ENCODE measurements around the gene MTAP. TPM values are rescaled to one million over a fixed set of nuclear protein-coding genes. Genes with fewer than 3 reads are reported as not detected.
A peak's percentile ranks its signal among the peaks of the same experiment; 100 is the strongest.

Gene MTAP
- 42.6 and 59.4 TPM in 2 replicates for total RNA-seq

DNA sequence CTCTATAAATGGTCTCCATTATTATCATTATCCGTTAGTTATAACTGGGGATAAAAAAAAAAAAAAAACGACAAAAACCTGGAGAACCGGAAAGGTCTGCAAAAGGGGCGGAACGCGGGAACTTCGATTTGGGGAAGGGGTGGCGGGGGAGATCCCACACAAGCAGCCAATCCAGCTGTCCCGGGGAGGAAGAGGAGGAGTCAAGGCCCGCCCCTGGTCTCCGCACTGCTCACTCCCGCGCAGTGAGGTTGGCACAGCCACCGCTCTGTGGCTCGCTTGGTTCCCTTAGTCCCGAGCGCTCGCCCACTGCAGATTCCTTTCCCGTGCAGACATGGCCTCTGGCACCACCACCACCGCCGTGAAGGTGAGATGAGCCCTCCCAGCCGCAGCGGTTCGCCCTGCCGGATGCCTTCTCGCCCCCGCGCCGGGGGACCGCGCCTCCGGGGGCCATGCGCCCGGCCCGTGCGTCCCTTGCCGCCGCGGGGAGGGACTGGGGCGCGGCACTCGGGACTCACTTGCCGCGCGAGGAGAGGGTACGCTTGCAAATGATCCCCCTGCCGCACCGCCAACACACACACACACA, at the start of gene MTAP:
Gene MTAP (plus strand): TSS at position 219 of the 583 bp plus-strand sequence. CDS start 113 bp downstream, at position 332.
- DNase-seq (ENCODE audit: low read depth) = peak; percentile 89

DNA sequence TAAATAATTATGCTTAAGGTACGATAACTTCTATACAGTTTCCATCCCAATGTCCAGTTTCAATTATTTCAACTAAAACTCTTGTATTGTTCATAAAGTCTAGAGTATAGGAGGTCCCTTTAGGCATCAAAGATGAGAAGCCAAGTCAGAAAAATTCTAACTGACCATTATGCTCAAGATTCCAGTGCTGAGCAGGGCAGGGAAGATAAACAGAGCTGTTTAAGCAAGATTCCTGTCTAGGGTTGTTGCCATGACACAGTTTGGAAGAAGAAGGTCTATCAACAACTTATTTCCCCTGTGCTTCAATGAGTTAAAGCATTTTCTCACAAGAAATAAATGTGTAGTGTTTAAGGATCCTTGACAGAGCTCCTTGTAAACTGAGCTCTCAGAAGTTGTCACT, 48.9 kb upstream of the MTAP start:
- no peak for DNase-seq (ENCODE audit: low read depth)

DNA sequence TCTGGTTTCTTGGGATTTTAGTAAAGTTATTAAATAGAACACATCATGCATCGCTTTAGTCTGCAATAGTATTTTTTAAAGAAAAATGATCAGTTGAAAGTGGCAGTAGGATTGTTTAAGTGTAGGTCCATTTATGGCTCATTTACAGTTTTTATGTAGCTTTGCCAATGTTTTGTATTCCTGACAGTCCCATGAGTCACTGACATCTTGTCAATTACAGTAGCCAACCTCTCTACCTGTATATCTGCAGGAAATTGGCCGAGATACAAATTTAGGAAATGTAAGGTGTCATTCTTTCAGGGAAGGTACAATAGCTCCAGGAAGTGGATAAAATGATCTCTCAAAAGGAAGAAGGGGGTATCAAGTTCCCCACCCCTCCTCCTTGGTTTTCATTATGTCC, 47.7 kb upstream of the MTAP start:
- no peak for DNase-seq (ENCODE audit: low read depth)

DNA sequence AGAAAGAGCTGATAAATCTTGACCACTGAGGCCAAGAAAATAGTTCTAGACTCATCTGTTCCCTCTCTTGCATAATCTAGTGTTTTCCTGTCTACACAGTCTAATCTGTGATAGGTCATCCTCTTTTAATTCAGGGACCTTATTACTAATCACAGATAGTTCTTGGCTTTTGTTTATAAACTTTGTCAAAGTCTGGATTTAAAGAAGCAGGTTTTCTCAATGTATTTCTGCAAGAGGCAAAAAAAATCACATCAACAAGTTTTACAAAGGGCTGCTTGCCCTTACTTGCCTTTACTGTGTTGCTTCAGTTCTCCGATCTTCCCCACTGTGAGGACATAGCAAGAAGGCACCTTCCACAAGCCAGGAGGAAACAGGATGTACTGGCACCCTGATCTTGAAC, 43.9 kb upstream of the MTAP start:
- DNase-seq (ENCODE audit: low read depth) = no peak

- no peak for DNase-seq (ENCODE audit: low read depth)
Measured at GRCh38 chr9:21761309-21761901, 41.0 kb upstream of the MTAP start.

GRCh38 chr9:21762064-21762463, 40.4 kb upstream of the MTAP start:
- no peak for DNase-seq (ENCODE audit: low read depth)

DNA sequence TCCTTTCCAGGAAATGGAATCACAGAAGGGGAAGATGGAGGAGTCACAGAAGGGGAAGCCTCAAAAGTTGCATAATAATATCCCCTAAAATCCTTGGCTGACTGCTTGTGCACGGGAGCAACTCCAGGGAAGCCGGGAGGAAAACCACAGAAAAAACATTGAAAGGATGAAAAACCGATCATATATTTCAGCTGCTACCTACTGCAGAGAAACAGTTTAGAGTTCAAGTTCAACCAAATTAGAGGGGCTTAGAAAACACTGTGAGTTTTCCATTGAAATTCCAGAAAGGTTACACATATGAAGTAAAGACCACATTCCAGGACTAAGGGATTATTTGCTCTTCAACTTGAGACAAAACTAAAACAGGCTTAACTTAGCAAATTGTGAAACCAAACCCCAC, 37.6 kb upstream of the MTAP start:
- no peak for DNase-seq (ENCODE audit: low read depth)

GRCh38 chr9:21766096-21766495, 36.3 kb upstream of the MTAP start:
- DNase-seq (ENCODE audit: low read depth) = no peak

DNA sequence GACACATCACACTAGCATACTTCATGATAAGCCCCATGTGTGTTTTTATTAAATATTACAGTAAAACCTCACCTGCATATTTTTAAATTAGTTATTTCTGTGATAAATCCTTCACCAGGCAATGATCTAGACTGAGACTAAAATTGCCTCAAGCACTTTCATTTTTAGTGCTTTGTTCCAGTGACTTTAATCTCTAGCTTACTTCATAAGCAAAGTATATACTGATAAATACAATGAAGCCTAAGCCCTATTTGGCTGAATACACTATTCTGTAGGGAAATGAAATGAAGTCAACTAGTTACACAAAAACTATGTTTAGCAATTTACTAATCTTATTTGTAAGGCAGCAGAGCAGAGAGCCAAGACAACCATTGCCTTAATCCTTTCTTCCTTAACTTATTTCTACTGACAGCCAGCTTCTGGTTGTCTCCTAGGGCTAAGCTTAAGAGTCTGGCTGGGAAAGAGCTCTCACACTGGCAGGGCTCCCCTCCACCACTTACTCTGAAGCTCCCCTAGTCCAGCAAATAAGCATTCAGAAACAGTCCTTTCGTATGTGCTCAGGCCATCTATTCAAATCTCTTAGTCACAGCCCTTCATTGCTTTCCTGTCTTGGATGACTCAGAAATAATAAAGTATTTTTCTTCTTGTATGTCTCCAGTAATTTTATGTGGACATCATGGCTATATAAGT, 31.4 kb upstream of the MTAP start:
- peak; percentile 78 for DNase-seq (ENCODE audit: low read depth)

DNA sequence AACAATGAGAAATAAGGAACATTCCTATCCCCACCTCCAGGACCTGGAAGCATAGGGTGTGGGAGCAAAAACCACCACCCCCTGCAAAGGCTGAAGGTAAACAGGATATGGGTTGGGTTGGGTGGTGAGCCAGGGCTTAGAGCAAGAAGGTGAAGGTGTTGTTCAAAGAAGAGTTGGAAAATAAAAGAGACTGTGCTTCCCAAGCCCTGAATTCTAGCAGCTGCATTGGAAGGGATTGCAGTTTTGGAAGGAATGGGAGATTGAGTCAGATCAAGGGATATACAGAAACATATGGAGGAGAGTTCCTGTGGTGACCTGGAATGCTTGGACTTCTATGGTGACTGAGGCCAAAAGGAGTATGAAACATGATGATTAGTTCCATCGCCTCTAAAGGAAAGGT, 24.7 kb upstream of the MTAP start:
- DNase-seq (ENCODE audit: low read depth) = peak; percentile 68

DNA sequence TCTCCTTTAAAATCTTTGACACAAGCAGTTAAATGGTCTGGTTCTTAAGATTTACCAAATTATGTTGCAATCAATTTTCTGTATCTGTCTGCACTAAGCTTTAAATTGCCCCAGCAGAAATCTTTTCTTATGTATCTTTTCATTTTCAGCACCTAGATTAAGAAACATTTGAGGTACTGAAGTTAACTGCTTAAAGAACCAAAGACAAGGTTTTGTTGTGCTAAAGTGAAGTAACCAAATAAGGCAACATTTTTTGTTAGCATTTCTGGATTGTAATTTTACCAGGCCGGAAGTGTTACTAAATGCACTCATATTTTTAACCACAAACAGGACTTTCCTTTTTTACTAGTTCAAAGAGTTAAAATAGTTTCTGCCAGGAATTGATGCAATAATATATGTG, 24.1 kb upstream of the MTAP start:
- DNase-seq (ENCODE audit: low read depth) = no peak

- no peak for DNase-seq (ENCODE audit: low read depth)
Measured at GRCh38 chr9:21779397-21779796, 23.0 kb upstream of the MTAP start.

GRCh38 chr9:21781656-21782055, 20.8 kb upstream of the MTAP start:
- no peak for DNase-seq (ENCODE audit: low read depth)

DNA sequence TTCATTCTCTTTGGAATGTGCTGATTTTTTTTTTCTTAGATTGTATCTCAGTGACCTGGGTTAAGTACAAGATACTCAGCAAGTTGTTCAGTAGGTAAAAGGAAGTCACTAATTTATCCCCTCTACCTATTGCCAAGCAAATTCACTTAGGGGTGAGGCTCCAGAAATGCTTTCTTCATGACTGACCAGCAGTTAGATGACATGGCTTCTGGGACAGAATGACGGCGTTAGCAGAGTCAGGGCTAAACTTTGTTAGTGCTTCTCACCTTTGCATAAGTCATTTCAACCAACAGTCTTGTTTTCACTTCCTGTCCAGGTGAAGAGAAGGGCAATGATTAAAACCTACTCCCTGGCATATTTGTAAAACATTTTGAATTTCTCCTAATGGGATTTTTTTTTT, 20.2 kb upstream of the MTAP start:
- peak; percentile 80 for DNase-seq (ENCODE audit: low read depth)

DNA sequence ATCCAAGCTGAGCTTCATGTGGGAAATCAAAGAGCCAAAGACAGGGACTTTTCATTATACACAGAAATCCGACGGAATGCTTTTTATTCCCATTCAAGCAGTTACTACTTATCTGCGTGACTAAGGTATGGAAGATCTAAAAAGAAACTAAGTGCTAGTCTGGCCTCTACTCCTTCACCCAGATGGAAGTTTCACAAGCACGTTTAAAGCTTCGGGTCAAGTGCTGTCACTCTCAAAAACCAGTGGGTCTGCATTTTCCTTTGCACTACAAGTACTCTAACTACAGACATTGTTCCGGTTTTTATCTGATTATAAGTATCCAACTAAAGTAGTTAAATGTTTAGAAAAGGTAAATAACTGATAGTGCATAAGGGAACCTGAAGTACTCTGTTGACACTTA, 13.7 kb upstream of the MTAP start:
- no peak for DNase-seq (ENCODE audit: low read depth)

DNA sequence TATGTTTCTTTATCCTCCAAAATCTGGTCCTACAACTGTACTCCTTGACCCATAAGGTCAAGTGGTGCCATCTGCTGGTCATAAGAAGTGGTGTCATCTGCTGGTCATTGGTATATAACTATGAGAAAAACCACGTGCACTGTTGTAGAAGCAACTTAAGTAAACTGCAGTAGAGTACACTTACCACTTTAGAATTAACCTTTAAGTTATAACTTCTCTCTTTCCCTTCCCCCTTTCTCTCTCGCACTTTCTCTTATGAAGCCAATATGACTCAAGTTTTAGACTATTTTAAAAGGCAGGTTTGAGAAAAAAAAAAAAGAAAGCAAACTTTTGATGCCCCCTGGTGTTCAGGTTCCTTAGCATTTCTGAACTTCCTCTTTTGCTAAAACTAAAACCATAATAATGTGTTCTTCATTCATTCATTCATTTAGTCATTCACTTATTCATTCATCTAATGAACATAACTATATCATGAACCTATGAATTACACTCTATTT, 12.8 kb upstream of the MTAP start:
- peak; percentile 91 for DNase-seq (ENCODE audit: low read depth)

DNA sequence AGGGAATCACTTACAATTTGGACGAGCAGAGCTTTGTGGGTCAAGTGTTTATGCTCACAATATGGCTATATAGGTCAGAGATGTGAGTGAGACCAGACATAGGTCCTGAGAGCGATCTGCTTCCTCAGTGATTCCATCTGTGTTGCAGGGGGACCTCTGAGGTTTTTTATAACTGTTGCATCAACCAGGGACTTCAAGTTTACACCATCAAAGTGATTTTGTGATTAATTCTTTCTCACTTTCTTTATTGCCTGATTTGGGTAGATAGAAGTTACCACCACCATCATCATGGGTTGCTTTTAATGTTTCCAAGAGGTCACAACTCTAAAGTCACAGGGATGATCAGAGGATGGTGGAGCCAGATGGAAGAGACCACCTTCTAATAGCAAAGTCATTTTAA, 7.0 kb upstream of the MTAP start:
- no peak for DNase-seq (ENCODE audit: low read depth)

DNA sequence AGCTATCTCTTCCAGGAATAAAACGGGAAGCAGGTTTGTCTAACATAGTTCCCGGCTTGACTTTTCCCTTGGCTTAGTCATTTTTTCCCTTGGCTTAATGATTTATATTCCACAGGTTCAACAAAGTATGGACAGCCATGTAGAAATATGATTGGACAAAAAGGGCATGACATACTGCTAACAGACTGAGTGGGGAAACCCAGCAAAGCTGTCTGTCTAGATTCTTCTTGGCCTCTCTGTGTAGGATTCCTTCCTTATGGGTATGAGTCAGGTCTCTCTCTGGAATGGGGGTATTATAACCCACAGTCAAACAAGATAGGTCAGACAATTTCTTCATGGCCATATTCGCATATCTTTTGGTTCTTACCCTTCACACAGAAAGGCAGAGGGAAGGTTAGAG, 5.7 kb upstream of the MTAP start:
- DNase-seq (ENCODE audit: low read depth) = peak; percentile 75

DNA sequence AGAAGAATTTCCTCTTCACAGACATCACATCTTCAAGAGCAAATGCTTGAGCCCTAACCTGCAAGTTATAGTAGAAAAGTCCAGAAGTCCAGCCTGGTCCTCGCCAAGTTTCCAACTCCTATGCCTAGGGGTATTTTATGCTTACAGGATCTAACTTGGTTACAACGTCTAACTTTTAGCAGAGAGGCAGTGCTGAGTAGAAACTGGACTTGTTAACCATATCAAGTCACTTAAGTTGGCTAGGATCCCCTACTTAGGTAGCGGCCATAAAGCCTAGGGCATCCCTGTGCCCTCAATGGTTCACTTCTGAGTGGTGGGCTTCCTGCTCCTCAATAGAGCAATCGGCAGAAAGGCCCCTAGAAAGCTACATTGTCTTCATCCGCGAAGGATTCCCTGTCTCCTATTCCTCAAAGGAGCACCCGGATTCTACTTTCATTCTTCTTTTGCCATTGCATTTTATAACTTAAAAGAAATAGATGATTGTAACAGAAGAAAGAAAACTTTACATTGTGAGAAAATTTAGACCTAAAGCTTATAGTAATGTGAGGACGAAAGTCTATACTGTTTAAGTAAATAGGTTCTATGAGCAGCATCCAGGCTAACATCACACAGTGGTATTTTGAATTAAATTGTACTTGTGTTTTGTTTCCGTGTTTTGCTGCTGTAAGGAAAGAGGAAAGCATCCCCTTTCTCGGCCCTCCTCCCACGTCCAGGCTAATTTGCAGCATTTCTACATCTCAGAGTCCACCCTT, 1.3 kb upstream of the MTAP start:
- DNase-seq (ENCODE audit: low read depth) = no peak

- DNase-seq (ENCODE audit: low read depth) = no peak
Measured at GRCh38 chr9:21801683-21802417, 586 bp upstream of the MTAP start.

DNA sequence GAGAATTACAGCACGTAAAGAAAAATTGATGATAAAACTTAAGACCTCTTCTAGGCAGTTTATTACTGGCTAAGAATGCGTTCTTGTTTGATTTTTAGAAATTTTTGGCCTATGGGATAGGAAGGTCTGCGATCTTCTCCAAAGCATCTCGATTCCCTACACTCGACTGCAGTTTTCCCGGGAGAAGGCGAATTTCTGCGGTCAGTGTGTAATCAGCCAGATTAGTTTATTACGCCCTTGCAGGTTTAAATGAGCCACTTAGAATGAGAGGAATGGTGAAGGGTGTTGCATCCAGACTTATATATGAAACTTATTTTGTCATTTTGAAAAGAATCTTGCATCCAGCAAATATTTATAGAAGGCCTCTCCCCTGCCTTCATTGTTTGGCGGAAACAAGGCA, 1.2 kb downstream of the MTAP start:
- no peak for DNase-seq (ENCODE audit: low read depth)

- DNase-seq (ENCODE audit: low read depth) = no peak
Measured at GRCh38 chr9:21804331-21804730, 1.9 kb downstream of the MTAP start.
